ENCODE results near the gene PDE1A. TPM values are rescaled to one million over a fixed set of nuclear protein-coding genes. Genes with fewer than 3 reads are reported as not detected.

The PDE1A gene
- total RNA-seq, 2 experiments from 2014 or later, result not detected

DNA sequence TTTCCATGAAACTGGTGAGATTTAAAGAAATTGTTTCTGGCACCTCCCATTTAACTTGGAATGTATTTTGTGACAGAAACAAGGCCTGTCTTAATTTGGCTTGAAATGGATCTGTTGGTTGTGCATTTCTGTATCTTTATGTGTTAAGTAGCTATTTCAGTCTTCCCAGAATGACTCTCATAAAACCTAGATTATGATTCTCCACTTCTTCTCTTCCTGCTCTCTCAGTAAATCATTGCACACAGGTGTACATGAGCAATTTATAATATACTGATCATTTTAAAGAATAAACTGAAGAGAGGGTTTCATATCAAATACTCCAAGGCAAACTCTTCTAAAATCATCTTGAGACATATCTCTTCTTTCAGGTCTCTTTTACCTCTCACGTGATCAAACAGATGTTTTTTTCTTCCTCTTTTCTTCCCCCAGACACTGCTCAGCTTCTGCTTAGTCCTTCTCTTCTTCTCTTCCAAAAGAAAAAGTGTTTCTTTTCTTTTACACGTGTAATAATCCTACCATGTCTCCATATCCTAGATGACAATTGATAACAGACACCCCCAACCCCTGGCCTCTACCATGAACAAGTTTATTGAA, 329.2 kb downstream of the PDE1A start:
- no peak for DNase-seq (ENCODE audit: low spot score)
- ChIA-PET CTCF (ENCODE audit: unreplicated experiment) (no interaction called here), POLR2A (no interaction called here)
- Histone ChIP-seq H4K20me1 (ENCODE audit: insufficient read depth, low read length) (no peaks in the 10 kb centered on the region), H3K79me2 (ENCODE audit: insufficient read depth, low read depth, low read length) (no peaks in the 10 kb centered on the region), H3K9me3 (ENCODE audit: low read length) (no peaks in the 10 kb centered on the region), H3K4me3 (ENCODE audit: low read depth, low read length, poor library complexity, severe bottlenecking) (no peak overlapping the region), H3K9me2 (ENCODE audit: insufficient read depth, low read length) (no peaks in the 10 kb centered on the region), H2AFZ (ENCODE audit: low read length) (no peak overlapping the region), H3K4me1 (ENCODE audit: insufficient read depth, low read length, poor library complexity, severe bottlenecking) (no peaks in the 10 kb centered on the region), H3K27ac (ENCODE audit: low read depth, low read length, poor library complexity, severe bottlenecking) (no peak overlapping the region), H3K4me2 (ENCODE audit: low read length) (no peak overlapping the region), H3K36me3 (ENCODE audit: insufficient read depth, low read length) (no peaks in the 10 kb centered on the region)
- no TSS peak for BruUV-seq (replicated peaks)
- TF ChIP-seq EZH2phosphoT487 (IDR thresholded peaks at IDR 0.05; ENCODE audit: borderline replicate concordance, low read depth, low read length) (no peak), CTCF (conservative IDR thresholded peaks at IDR 0.05; ENCODE audit: low read length) (no peak)
- intact Hi-C loops (cut with micrococcal nuclease; ENCODE audit: unreplicated experiment), result no loop called here

DNA sequence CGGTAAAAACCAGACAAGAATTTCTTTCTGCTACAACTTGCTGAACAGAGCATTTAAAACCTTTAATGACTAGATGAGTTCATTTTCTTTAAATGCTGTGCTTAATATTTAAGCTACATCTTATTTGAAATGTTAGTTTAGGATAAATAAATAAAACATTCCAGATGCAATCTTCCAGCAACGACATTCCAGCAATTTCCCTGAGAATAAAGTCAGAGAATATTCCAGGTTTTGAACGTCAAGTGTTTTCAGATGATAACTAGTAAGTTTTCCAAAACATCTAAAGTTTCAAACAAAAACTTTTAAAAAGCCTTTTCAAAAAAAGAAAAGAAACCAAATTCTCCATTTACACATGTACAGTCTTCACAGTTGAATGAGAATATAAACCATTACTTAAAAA, 336.4 kb downstream of the PDE1A start:
- Histone ChIP-seq H3K4me1 (ENCODE audit: insufficient read depth, low read length, poor library complexity, severe bottlenecking) (no peaks in the 10 kb centered on the region), H3K4me2 (ENCODE audit: low read length) (no peak overlapping the region), H3K9me2 (ENCODE audit: insufficient read depth, low read length) (no peaks in the 10 kb centered on the region), H4K20me1 (ENCODE audit: insufficient read depth, low read length) (no peaks in the 10 kb centered on the region), H3K36me3 (ENCODE audit: insufficient read depth, low read length) (no peaks in the 10 kb centered on the region), H2AFZ (ENCODE audit: low read length) (no peak overlapping the region), H3K9me3 (ENCODE audit: low read length) (no peaks in the 10 kb centered on the region), H3K27ac (ENCODE audit: low read depth, low read length, poor library complexity, severe bottlenecking) (no peak overlapping the region), H3K4me3 (ENCODE audit: low read depth, low read length, poor library complexity, severe bottlenecking) (no peak overlapping the region), H3K79me2 (ENCODE audit: insufficient read depth, low read depth, low read length) (no peaks in the 10 kb centered on the region)
- POLR2A ChIA-PET, result no interaction called here
- TF ChIP-seq CTCF (conservative IDR thresholded peaks at IDR 0.05; ENCODE audit: low read length) (no peak), EZH2phosphoT487 (IDR thresholded peaks at IDR 0.05; ENCODE audit: borderline replicate concordance, low read depth, low read length) (no peak)
- no peak for DNase-seq (ENCODE audit: low spot score)
- CTCF ChIA-PET (ENCODE audit: unreplicated experiment), result no interaction called here
- no TSS peak for BruUV-seq (replicated peaks)
- intact Hi-C loops (cut with micrococcal nuclease; ENCODE audit: unreplicated experiment), result no loop called here

Small RNA genes lying within 50 kb of the gene (small RNA-seq; reads per million reads assigned to genes)
- not detected for gene RN7SL267P
